Measurements from ENCODE around the gene HAUS6. TPM values are rescaled to one million over a fixed set of nuclear protein-coding genes. Genes with fewer than 3 reads are reported as not detected.

Gene HAUS6
- total RNA-seq, 1 donor from 2014 or later, result 16.0 TPM

- Histone ChIP-seq H3K9ac (ENCODE audit: low read length) (peak overlapping the region; percentile 93), H3K4me2 (ENCODE audit: low read length) (peak overlapping the region; percentile 91), H2AFZ (ENCODE audit: low read depth, low read length) (peak overlapping the region; percentile 91), H3K27me3 (ENCODE audit: insufficient read depth, low read length) (no peaks in the 10 kb centered on the region), H3K9me3 (ENCODE audit: insufficient read depth, low read depth, low read length) (no peaks in the 10 kb centered on the region), H3K36me3 (ENCODE audit: insufficient read depth, low read length) (peaks cover 3% of the 10 kb centered on the region), H3K79me2 (ENCODE audit: insufficient read depth, low read length) (peaks cover 35% of the 10 kb centered on the region), H4K20me1 (ENCODE audit: insufficient read depth, low read length) (peaks cover 30% of the 10 kb centered on the region), H3K4me1 (ENCODE audit: insufficient read depth, low read length) (peaks cover 4% of the 10 kb centered on the region), H3K27ac (ENCODE audit: low read depth, low read length) (peak overlapping the region; percentile 84), H3K4me3 (ENCODE audit: insufficient read depth, low read depth, low read length) (peak overlapping the region; percentile 95)
- Mint-ChIP-seq H3K27me3 (ENCODE audit: low read depth, unreplicated experiment) (no peaks in the 10 kb centered on the region), H3K9me3 (ENCODE audit: unreplicated experiment) (no peaks in the 10 kb centered on the region), H3K4me1 (ENCODE audit: low read depth, unreplicated experiment) (peaks cover 10% of the 10 kb centered on the region), H3K27ac (ENCODE audit: unreplicated experiment) (peak overlapping the region; percentile 80), H3K4me3 (ENCODE audit: unreplicated experiment) (peak overlapping the region; percentile 96), H3K36me3 (ENCODE audit: low read depth, unreplicated experiment) (no peaks in the 10 kb centered on the region)
- DNase-seq (ENCODE audit: low read depth) (peak; percentile 58), FAIRE-seq (no peak)
- TF ChIP-seq EZH2 (IDR thresholded peaks at IDR 0.05; ENCODE audit: insufficient read depth, low read length) (no peak), CTCF (IDR thresholded peaks at IDR 0.05; ENCODE audit: insufficient read depth, low read depth, low read length) (no peak)
Measured at GRCh38 chr9:19049917-19050636, 52.6 kb downstream of the HAUS6 start.

GRCh38 chr9:19048966-19049916 is 53.5 kb downstream of the HAUS6 start, which contains the start of gene RRAGA:
TSS of gene RRAGA (plus strand) at chr9:19049427. CDS start at chr9:19049660, 233 bp downstream.
- Histone ChIP-seq H3K4me3 (ENCODE audit: insufficient read depth, low read depth, low read length) (peak within 1 kb of the TSS; percentile 95), H3K4me1 (ENCODE audit: insufficient read depth, low read length) (peaks cover 4% of the 10 kb centered on the region), H3K9me3 (ENCODE audit: insufficient read depth, low read depth, low read length) (no peaks in the 10 kb centered on the region), H3K36me3 (ENCODE audit: insufficient read depth, low read length) (peaks cover 3% of the 10 kb centered on the region), H3K27me3 (ENCODE audit: insufficient read depth, low read length) (no peaks in the 10 kb centered on the region), H3K4me2 (ENCODE audit: low read length) (peak within 1 kb of the TSS; percentile 91), H3K27ac (ENCODE audit: low read depth, low read length) (peak within 1 kb of the TSS; percentile 84), H2AFZ (ENCODE audit: low read depth, low read length) (peak within 1 kb of the TSS; percentile 91), H4K20me1 (ENCODE audit: insufficient read depth, low read length) (peaks cover 30% of the 10 kb centered on the region), H3K79me2 (ENCODE audit: insufficient read depth, low read length) (peaks cover 35% of the 10 kb centered on the region), H3K9ac (ENCODE audit: low read length) (peak within 1 kb of the TSS; percentile 93)
- Mint-ChIP-seq H3K27ac (ENCODE audit: unreplicated experiment) (peak within 1 kb of the TSS; percentile 95), H3K27me3 (ENCODE audit: low read depth, unreplicated experiment) (no peaks in the 10 kb centered on the region), H3K4me1 (ENCODE audit: low read depth, unreplicated experiment) (peaks cover 10% of the 10 kb centered on the region), H3K36me3 (ENCODE audit: low read depth, unreplicated experiment) (no peaks in the 10 kb centered on the region), H3K9me3 (ENCODE audit: unreplicated experiment) (no peaks in the 10 kb centered on the region), H3K4me3 (ENCODE audit: unreplicated experiment) (peak within 1 kb of the TSS; percentile 96)
- peak; percentile 91 for DNase-seq (ENCODE audit: low read depth)
- FAIRE-seq, result no peak
- TF ChIP-seq CTCF (IDR thresholded peaks at IDR 0.05; ENCODE audit: insufficient read depth, low read depth, low read length), result peak; percentile 67
- TF ChIP-seq EZH2 (IDR thresholded peaks at IDR 0.05; ENCODE audit: insufficient read depth, low read length), result no peak
